H7 (cell line): ENCODE measurements around the gene UFSP2. TPM values are rescaled to one million over a fixed set of nuclear protein-coding genes. Genes with fewer than 3 reads are reported as not detected.
A peak's percentile ranks its signal among the peaks of the same experiment; 100 is the strongest.

Experiments used
- DNase-seq: peaks from one replicate; pipeline ENCODE4 v3.0.0; 2012
- H3K27me3 ChIP-seq: 2 replicates; pipeline ENCODE4 v1.6.0; 2011; ENCODE audit warnings: mild to moderate bottlenecking, low read length; ENCODE audit not compliant: control insufficient read depth, insufficient read depth
- H3K36me3 ChIP-seq: replicated peaks from 2 replicates; pipeline ENCODE4 v1.5.1; 2011; ENCODE audit warnings: low read length; ENCODE audit not compliant: control insufficient read depth, insufficient read depth
- H3K4me3 ChIP-seq: 2 replicates; pipeline ENCODE4 v1.5.1; 2011; ENCODE audit warnings: low read depth, mild to moderate bottlenecking, control low read depth, low read length, moderate library complexity; ENCODE audit not compliant: insufficient read depth
- total RNA-seq: library from RNA; depleted of rRNA; stranded (reverse); fragments of >200 nt; shearing (Covaris generic); gene quantifications from 2 replicates; pipeline ENCODE4 v1.2.3, GENCODE V29; 2014

UFSP2 gene
- total RNA-seq, 1 experiment from 2014 or later = 26.1 TPM

- Histone ChIP-seq H3K4me3 (no peak overlapping the region), H3K36me3 (peaks cover 4% of the 10 kb centered on the region), H3K27me3 (no peaks in the 10 kb centered on the region)
- no peak for DNase-seq
These were observed 20.3 kb downstream of the UFSP2 start for GRCh38 chr4:185405296-185405999.

GRCh38 chr4:185404031-185404430, 21.7 kb downstream of the UFSP2 start:
- DNase-seq = no peak
- H3K36me3 ChIP-seq = peaks cover 2% of the 10 kb centered on the region; the same call in 1 of the 2 replicates
- no peak overlapping the region for H3K4me3 ChIP-seq
- no peaks in the 10 kb centered on the region for H3K27me3 ChIP-seq

GRCh38 chr4:185399466-185399865, 26.3 kb downstream of the UFSP2 start:
- H3K27me3 ChIP-seq = peaks cover 9% of the 10 kb centered on the region; the same call in 1 of the 2 replicates
- no peak for DNase-seq
- H3K36me3 ChIP-seq = peaks cover 2% of the 10 kb centered on the region; the same call in 1 of the 2 replicates
- H3K4me3 ChIP-seq = no peak overlapping the region

DNA sequence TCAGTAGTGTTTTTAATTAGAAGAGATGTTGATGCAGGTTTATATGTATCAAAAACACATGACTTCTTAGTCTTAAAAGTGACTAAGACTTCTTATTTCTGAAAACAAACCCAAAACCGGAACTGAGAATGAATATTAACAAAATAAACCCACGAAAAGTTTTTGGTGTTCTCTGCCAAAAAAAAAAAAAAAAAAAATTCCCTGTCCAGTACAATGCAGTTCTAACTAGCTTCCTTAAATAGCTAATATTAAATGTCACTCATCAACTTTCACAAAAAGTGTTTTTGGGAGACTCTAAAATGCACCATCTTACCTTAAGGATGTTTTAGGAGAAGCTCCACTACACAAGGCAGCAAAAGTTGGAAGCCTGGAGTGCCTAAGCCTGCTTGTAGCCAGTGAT, 27.1 kb downstream of the UFSP2 start:
- peaks cover 2% of the 10 kb centered on the region; the same call in 1 of the 2 replicates for H3K36me3 ChIP-seq
- no peak for DNase-seq
- H3K27me3 ChIP-seq = peaks cover 9% of the 10 kb centered on the region; the same call in 1 of the 2 replicates
- H3K4me3 ChIP-seq = no peak overlapping the region

DNA sequence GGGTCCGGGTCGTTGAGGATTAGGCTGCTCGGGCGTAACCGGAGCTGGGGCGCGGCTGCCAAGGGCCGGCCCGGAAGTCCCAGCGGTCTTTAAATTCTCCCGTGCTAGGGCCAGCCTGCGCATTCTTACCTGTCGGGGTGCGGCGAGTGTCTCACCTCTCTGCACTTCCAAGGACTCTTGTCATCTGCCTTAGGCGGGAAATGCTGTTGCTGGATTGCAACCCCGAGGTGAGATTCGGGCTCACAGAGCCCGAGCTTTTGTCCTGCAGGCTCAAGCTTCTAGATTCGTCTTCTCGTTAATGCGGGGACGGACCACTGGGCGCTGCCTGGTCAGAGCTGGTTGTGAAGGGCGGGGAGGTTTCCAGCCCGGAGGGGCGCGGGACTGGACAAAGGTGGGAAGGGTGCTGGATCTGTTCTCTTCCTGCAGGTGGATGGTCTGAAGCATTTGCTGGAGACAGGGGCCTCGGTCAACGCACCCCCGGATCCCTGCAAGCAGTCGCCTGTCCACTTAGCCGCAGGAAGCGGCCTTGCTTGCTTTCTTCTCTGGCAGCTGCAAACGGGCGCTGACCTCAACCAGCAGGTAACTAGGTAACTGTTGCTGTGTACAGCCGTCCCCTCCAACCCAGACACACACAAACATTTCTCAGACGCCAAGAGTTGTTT, 28.9 kb downstream of the UFSP2 start, which contains the start of gene ANKRD37:
ANKRD37 (plus strand) TSS at position 118 of the 662 bp plus-strand sequence; CDS start at position 201, 83 bp downstream.
- Histone ChIP-seq H3K36me3 (peaks cover 2% of the 10 kb centered on the region; the same call in 1 of the 2 replicates), H3K27me3 (peaks cover 9% of the 10 kb centered on the region; the same call in 1 of the 2 replicates), H3K4me3 (peak within 1 kb of the TSS; percentile 70)
- DNase-seq = no peak

- no peaks in the 10 kb centered on the region for H3K36me3 ChIP-seq
- H3K4me3 ChIP-seq = peak overlapping the region; percentile 70
- H3K27me3 ChIP-seq = peaks cover 9% of the 10 kb centered on the region; the same call in 1 of the 2 replicates
- DNase-seq = peak; percentile 98
These were observed 29.6 kb downstream of the UFSP2 start for GRCh38 chr4:185395956-185396723.

DNA sequence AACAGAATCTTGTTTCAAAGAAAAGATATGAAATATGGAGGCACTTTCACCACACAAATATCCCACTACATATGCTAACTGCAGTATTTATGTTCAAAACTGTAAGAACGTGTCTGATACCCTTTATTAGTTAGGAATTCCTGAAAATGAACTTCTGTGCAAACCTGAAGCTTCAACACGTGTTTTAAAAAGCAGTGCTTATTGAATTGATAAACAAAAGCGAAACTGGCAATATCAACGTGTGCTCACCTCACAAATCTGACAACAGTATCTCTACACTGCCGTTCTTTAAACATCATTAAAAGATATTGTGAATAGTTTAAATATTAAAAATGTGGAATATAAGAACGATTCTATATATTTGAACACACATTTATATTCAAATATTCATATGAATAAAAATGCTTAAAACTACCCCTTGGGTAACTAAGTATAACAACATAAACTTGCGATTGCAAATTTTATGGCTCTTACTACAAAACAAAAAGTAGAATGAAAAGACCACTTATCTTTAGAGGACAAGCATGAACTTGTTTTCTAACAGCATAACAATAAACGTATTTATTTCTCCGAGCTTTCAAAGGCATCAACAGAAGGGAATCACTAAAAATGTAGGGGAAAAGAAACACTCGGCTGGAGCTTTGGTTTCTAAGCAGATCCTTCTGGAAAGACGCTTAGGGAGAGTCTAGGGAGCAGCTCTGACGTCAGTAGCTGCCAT, 30.4 kb downstream of the UFSP2 start, which contains the start of gene LRP2BP:
LRP2BP (minus strand) TSS at position 687 of the 718 bp plus-strand sequence. CDS start 17,738 bp downstream, outside the sequence.
- Histone ChIP-seq H3K36me3 (no peaks in the 10 kb centered on the region), H3K4me3 (peak within 1 kb of the TSS; percentile 70), H3K27me3 (peaks cover 9% of the 10 kb centered on the region; the same call in 1 of the 2 replicates)
- DNase-seq = no peak

GRCh38 chr4:185394568-185395237, 31.1 kb downstream of the UFSP2 start:
- Histone ChIP-seq H3K4me3 (no peak overlapping the region), H3K36me3 (no peaks in the 10 kb centered on the region), H3K27me3 (peaks cover 9% of the 10 kb centered on the region; the same call in 1 of the 2 replicates)
- DNase-seq = no peak

- Histone ChIP-seq H3K4me3 (no peak overlapping the region), H3K27me3 (peaks cover 9% of the 10 kb centered on the region; the same call in 1 of the 2 replicates), H3K36me3 (no peaks in the 10 kb centered on the region)
- no peak for DNase-seq
These were observed 33.6 kb downstream of the UFSP2 start for GRCh38 chr4:185392156-185392555.

DNA sequence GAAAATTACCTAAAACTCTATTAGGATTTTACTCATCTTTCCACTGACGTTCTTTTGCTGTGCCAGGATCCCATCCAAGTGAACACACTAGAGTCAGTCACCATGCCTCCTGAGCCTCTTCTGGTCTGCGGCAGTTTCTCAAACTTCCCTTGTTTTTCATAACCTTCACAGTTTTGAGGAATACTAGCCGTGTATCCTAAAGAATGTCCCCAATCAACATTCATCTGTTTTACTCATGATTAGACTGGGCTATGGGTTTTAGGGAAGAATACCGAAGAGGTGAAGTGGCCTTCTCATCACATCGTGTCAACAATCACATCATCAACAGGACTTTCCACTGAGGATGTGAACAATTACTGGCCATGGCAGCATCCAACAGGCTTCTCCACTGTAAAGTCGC, 34.8 kb downstream of the UFSP2 start:
- Histone ChIP-seq H3K27me3 (peaks cover 7% of the 10 kb centered on the region; the same call in 1 of the 2 replicates), H3K4me3 (no peak overlapping the region), H3K36me3 (no peaks in the 10 kb centered on the region)
- no peak for DNase-seq

GRCh38 chr4:185387957-185388356, 37.8 kb downstream of the UFSP2 start:
- Histone ChIP-seq H3K36me3 (no peaks in the 10 kb centered on the region), H3K27me3 (no peaks in the 10 kb centered on the region), H3K4me3 (no peak overlapping the region)
- no peak for DNase-seq

DNA sequence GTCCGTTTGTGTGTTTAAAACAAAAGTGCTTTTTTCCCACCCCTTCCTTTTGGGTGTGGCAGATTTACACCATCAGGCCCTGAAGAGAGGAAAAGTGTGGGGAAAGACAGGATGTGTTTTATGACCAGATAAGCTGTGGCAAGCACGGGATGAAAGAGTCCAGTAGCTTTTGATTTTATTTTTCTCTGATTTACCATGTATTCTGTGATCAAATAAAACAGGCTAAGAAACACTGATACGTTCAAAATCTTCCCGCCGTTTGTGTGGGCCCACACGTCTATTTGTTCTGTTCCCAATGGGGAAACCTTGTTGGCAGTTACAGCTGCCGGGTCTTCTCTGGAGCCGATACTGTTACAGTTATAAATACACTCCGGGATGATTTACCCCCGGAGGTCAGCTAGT, 40.8 kb downstream of the UFSP2 start:
- Histone ChIP-seq H3K36me3 (no peaks in the 10 kb centered on the region), H3K4me3 (no peak overlapping the region), H3K27me3 (no peaks in the 10 kb centered on the region)
- peak; percentile 27 for DNase-seq

GRCh38 chr4:185384061-185384460, 41.7 kb downstream of the UFSP2 start:
- Histone ChIP-seq H3K36me3 (no peaks in the 10 kb centered on the region), H3K4me3 (no peak overlapping the region), H3K27me3 (no peaks in the 10 kb centered on the region)
- DNase-seq = no peak
